Tibial artery (tissue), 4 donors: Measurements from ENCODE around the gene PPP1R9B.

Experiments
- DNase-seq, 2 donors: peaks; one replicate each; pipeline ENCODE4 v3.0.0-alpha.2; 2019
- H3K27ac ChIP-seq, 2 donors: fragments of 200-600 bp; sonication (generic) in 1 of 2; 1 replicate in 1 of 2; 2 replicates in 1 of 2; pipeline ENCODE4 v1.5.1; 2018 to 2019; ENCODE audit warnings: mild to moderate bottlenecking in 1 of 2
- H3K27me3 ChIP-seq, 2 donors: fragments of 200-600 bp; sonication (generic) in 1 of 2; one replicate each; pipeline versions ENCODE4 v1.5.1 to v1.6.0; 2016 to 2019
- H3K36me3 ChIP-seq, 3 donors: fragments of 200-600 bp; sonication (generic) in 2 of 3; one replicate each; pipeline ENCODE4 v1.5.1; 2016 to 2019; ENCODE audit warnings: mild to moderate bottlenecking in 2 of 3
- H3K4me1 ChIP-seq, 4 donors: fragments of 200-600 bp; sonication (generic) in 2 of 4; 1 replicate in 3 of 4; 2 replicates in 1 of 4; pipeline ENCODE4 v1.5.1; 2016 to 2019
- H3K4me3 ChIP-seq, 2 donors: fragments of 200-600 bp; sonication (generic) in 1 of 2; 1 replicate in 1 of 2; 2 replicates in 1 of 2; pipeline ENCODE4 v1.5.1; 2018 to 2019; ENCODE audit warnings: mild to moderate bottlenecking in 2 of 2
- H3K9me3 ChIP-seq, 3 donors: fragments of 200-600 bp; sonication (generic) in 1 of 3; one replicate each; pipeline ENCODE4 v1.5.1; 2016 to 2019
- intact Hi-C: fragments of 100-400 bp; cut with DNase I; formaldehyde crosslinking; loops from one replicate; pipeline ENCODE4 v1.15.0; 2023; ENCODE audit warnings: low total_unique reads
- TF ChIP-seq, protein P1 (sequence below), 2 experiments: fragments of 200-600 bp in 1 of 2; fragments of 450-650 bp in 1 of 2; IDR thresholded peaks; one replicate each; pipeline ENCODE4 v1.5.1; 2017 to 2019; ENCODE audit warnings: antibody characterized with exemption in 2 of 2, mild to moderate bottlenecking in 1 of 2, moderate library complexity in 1 of 2

The PPP1R9B gene

DNA sequence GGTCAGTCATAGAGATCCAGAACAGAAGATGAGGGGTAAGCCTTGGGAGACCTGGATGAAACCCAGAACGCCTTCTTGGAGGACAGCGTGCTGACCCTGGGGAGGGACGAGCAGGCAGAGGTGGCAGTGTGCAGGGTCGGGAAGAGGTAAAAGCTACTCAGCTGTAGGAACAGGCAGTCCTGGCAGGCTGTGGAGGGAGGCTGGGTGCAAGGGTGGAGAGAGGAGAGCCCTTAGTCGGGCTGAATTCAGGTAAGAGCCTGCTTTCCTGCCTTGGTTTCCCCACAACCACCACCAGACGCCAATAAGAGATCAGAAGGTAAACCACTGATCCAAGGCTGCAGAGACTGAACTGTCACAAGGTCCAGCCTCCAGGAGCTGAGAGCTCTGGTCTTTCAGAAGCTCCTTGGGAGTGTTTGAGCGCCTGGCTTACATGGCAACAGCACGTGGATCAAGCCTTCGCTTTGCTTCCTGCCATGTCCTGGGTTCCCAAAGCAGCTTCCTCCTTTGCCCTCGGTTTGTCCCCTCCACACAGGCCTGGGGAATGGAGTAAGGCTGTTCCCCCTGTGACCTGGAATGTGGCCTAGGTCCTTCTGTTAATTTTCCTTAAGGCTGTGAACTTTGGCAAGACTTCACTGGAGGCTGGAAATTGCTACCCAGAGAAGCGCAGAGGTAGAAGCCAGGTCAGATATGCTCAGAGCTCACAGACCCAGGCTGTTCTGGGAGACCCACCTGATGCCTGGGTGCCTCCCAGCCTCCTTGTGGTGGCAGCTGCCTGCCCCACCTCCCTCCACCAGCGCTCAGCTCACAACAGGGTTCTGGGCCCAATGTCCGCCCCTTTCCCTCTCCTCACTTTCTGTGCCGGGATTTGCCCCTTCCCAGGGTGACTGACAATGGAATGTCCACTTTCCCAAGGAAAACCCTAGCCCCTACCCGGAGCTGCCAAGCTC lies 59.2 kb downstream of the PPP1R9B start:
- Histone ChIP-seq H3K4me1 (peaks cover 0 to 9% (median 5%) of the 10 kb centered on the region in 4 donors), H3K4me3 (no peak overlapping the region), H3K9me3 (no peaks in the 10 kb centered on the region), H3K36me3 (peaks cover 31 to 37% (median 33%) of the 10 kb centered on the region in 3 donors), H3K27ac (peak overlapping the region; percentile 1 to 30), H3K27me3 (no peaks in the 10 kb centered on the region)
- intact Hi-C loops, result loop anchor here (5.0 kb wide), 1 partner anchor 206 kb away; no protein-coding TSS in a partner anchor
- no peak for DNase-seq
- TF ChIP-seq, protein P1, sequence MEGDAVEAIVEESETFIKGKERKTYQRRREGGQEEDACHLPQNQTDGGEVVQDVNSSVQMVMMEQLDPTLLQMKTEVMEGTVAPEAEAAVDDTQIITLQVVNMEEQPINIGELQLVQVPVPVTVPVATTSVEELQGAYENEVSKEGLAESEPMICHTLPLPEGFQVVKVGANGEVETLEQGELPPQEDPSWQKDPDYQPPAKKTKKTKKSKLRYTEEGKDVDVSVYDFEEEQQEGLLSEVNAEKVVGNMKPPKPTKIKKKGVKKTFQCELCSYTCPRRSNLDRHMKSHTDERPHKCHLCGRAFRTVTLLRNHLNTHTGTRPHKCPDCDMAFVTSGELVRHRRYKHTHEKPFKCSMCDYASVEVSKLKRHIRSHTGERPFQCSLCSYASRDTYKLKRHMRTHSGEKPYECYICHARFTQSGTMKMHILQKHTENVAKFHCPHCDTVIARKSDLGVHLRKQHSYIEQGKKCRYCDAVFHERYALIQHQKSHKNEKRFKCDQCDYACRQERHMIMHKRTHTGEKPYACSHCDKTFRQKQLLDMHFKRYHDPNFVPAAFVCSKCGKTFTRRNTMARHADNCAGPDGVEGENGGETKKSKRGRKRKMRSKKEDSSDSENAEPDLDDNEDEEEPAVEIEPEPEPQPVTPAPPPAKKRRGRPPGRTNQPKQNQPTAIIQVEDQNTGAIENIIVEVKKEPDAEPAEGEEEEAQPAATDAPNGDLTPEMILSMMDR (IDR thresholded peaks at IDR 0.05), result no peak

DNA sequence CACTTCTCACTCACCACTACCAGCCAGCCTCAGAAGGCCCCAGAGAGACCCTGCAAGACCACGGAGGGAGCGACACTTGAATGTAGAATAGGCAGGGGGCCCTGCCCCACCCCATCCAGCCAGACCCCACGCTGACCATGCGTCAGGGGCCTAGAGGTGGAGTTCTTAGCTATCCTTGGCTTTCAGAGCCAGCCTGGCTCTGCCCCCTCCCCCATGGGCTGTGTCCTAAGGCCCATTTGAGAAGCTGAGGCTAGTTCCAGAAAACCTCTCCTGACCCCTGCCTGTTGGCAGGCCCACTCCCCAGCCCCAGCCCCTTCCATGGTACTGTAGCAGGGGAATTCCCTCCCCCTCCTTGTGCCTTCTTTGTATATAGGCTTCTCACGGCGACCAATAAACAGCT lies 60.4 kb downstream of the PPP1R9B start:
- peaks cover 0 to 5% (median 0%) of the 10 kb centered on the region in 4 donors for H3K4me1 ChIP-seq
- intact Hi-C loops, result loop anchor here (5.0 kb wide), 1 partner anchor 207 kb away; no protein-coding TSS in a partner anchor
- H3K27me3 ChIP-seq, result no peaks in the 10 kb centered on the region
- H3K9me3 ChIP-seq, result no peaks in the 10 kb centered on the region
- TF ChIP-seq, protein P1 (IDR thresholded peaks at IDR 0.05), result no peak
- H3K36me3 ChIP-seq, result peaks cover 31 to 39% (median 33%) of the 10 kb centered on the region in 3 donors
- H3K27ac ChIP-seq, result peak overlapping the region in 1 of 2 donors; percentile 7
- no peak overlapping the region for H3K4me3 ChIP-seq
- DNase-seq, result no peak

DNA sequence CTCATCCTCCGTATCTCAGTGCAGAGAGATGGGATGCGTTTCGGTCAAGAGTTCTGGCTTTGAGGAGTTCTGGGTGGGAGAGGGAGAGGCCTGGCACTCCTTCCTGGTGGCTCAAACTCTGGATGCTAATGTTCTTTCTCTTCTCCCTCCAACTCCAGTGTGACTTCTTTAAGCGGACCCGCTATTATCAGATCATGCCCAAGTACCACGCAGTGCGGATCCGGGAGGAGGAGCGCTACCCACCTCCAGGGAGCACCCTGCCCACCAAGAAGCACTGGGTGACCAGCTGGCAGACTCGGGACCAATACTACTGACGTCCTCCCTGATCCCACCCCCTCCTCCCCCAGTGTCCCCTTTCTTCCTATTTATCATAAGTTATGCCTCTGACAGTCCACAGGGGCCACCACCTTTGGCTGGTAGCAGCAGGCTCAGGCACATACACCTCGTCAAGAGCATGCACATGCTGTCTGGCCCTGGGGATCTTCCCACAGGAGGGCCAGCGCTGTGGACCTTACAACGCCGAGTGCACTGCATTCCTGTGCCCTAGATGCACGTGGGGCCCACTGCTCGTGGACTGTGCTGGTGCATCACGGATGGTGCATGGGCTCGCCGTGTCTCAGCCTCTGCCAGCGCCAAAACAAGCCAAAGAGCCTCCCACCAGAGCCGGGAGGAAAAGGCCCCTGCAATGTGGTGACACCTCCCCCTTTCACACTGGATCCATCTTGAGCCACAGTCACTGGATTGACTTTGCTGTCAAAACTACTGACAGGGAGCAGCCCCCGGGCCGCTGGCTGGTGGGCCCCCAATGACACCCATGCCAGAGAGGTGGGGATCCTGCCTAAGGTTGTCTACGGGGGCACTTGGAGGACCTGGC lies 61.3 kb downstream of the PPP1R9B start:
- Histone ChIP-seq H3K9me3 (no peaks in the 10 kb centered on the region), H3K4me1 (peaks cover 0 to 4% (median 0%) of the 10 kb centered on the region in 4 donors), H3K36me3 (peaks cover 31 to 45% (median 33%) of the 10 kb centered on the region in 3 donors), H3K27ac (no peak overlapping the region), H3K4me3 (no peak overlapping the region), H3K27me3 (no peaks in the 10 kb centered on the region)
- DNase-seq, result no peak
- intact Hi-C loops, result no loop called here
- TF ChIP-seq, protein P1 (IDR thresholded peaks at IDR 0.05), result no peak

DNA sequence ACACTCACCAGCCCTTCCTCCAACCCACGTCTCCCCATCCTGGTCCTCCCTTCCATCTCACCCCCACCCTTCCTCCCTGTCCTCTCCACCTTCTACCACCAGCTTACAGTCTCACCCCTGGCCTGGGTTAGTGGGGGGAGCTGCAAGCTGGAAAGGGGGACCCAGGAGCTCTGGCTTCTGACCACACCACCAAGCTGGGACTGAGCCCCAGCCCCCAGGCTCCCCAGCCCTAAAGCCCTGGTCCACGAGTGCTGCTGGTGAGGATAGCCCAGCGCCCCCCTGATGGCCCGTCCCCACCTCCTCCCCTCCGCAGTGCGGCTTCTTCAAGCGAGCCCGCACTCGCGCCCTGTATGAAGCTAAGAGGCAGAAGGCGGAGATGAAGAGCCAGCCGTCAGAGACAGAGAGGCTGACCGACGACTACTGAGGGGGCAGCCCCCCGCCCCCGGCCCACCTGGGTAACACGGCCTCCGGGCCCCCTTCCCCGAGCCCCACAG lies 62.5 kb downstream of the PPP1R9B start:
- no peaks in the 10 kb centered on the region for H3K27me3 ChIP-seq
- no peaks in the 10 kb centered on the region for H3K9me3 ChIP-seq
- no peak for DNase-seq
- TF ChIP-seq, protein P1 (IDR thresholded peaks at IDR 0.05), result no peak
- H3K4me1 ChIP-seq, result no peaks in the 10 kb centered on the region
- H3K4me3 ChIP-seq, result no peak overlapping the region
- peak overlapping the region; percentile 10 to 37 for H3K27ac ChIP-seq
- intact Hi-C loops, result loop anchor here (2.0 kb wide), 1 partner anchor 61 kb away; no protein-coding TSS in a partner anchor
- H3K36me3 ChIP-seq, result peaks cover 32 to 55% (median 37%) of the 10 kb centered on the region in 3 donors

DNA sequence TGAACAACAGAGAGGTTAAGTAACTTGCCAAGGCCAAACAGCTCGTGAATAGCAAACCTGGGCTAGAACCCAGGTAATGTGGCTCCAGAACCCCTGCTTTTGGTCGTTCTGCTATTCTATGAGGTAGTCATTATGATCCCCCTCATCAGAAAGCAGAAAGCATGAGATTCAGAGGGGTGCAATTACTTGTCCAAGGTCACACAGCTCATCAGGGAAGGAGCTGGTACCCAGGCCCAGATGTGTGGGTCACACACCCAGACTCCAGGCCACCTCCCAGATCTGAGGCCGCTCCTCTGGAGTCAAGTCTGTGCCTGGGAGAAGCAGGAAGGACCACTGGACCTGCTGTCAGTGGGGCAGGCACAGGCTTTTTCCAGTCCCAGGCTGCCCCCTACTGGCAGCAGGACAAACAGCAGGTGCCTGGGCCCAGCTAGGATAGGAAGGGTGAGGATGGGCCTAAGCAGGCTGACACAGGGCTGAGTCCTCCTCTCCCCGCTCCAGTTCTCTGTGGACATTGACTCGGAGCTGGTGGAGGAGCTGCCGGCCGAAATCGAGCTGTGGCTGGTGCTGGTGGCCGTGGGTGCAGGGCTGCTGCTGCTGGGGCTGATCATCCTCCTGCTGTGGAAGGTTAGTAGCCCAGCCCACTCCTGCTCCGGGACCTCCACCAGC lies 63.1 kb downstream of the PPP1R9B start:
- DNase-seq, result peak; percentile 62 to 81
- H3K27ac ChIP-seq, result peak overlapping the region; percentile 10 to 37
- no peaks in the 10 kb centered on the region for H3K4me1 ChIP-seq
- no peak overlapping the region for H3K4me3 ChIP-seq
- peaks cover 38 to 61% (median 43%) of the 10 kb centered on the region in 3 donors for H3K36me3 ChIP-seq
- intact Hi-C loops, result loop anchor here (2.0 kb wide), 1 partner anchor 61 kb away; no protein-coding TSS in a partner anchor
- H3K9me3 ChIP-seq, result no peaks in the 10 kb centered on the region
- no peaks in the 10 kb centered on the region for H3K27me3 ChIP-seq
- TF ChIP-seq, protein P1 (IDR thresholded peaks at IDR 0.05), result peak; percentile 94 to 95
